HepG2 (cell line): ENCODE data around the gene SCYGR4. TPM values are rescaled to one million over a fixed set of nuclear protein-coding genes. Genes with fewer than 3 reads are reported as not detected.

Experiments used
- ATAC-seq: fragments of 200-7000 bp; cut with Tn5 transposase; 3 replicates; pipeline ENCODE4 v1.9.1; 2020; ENCODE audit warnings: mild to moderate bottlenecking, moderate library complexity
- BruUV-seq: library from RNA; stranded (reverse); fragments of 400-500 nt; replicated peaks from 2 replicates; lab custom pipeline; 2021; lab: Mats Ljungman, UMichigan
- CTCF ChIA-PET: fragments of 300-600 bp; formaldehyde crosslinking; extraction: SDS; loops from one replicate; lab custom pipeline; 2021; ENCODE audit warnings: low total read pairs, inconsistent platforms, low intra/inter-chr PET ratio; lab: Yijun Ruan, JAX
- POLR2A ChIA-PET: fragments of 350-600 bp; sonication (Branson Sonifier 250); formaldehyde crosslinking; loops from one replicate; lab custom pipeline; 2020; ENCODE audit warnings: antibody characterized with exemption, inconsistent platforms; lab: Yijun Ruan, JAX
- DNase-seq: peaks from one replicate; pipeline ENCODE4 v3.0.0-alpha.2; 2015; ENCODE audit warnings: low spot score
- FAIRE-seq: peaks from 3 replicates; lab custom pipeline; 2011; peaks lifted over from hg19 to GRCh38; lab: Jason Lieb, UNC
- H2AFZ ChIP-seq: one replicate; pipeline ENCODE4 v1.6.1; 2011; ENCODE audit warnings: low read length, inconsistent platforms
- H3K27ac ChIP-seq: fragments of 300-600 bp; 3 replicates; pipeline ENCODE4 v1.8.0; 2011; ENCODE audit warnings: mixed run types, mild to moderate bottlenecking, mixed read lengths, low read length, inconsistent platforms; ENCODE audit not compliant: insufficient read depth; ENCODE audit errors: extremely low read length
- H3K27me3 ChIP-seq, 2 experiments: fragments of 200-600 bp in 1 of 2; 2 replicates in 1 of 2; 3 replicates in 1 of 2; pipeline versions ENCODE4 v1.6.0 to v1.8.0; 2011; ENCODE audit warnings: low read length in 2 of 2, mild to moderate bottlenecking in 2 of 2, moderate library complexity in 2 of 2, inconsistent platforms in 1 of 2; ENCODE audit not compliant: insufficient read depth in 2 of 2, control insufficient read depth in 1 of 2
- H3K36me3 ChIP-seq, 2 experiments: fragments of 200-600 bp in 1 of 2; replicated peaks in 1 of 2; 2 replicates in 1 of 2; 3 replicates in 1 of 2; pipeline versions ENCODE4 v1.5.1 to v1.8.0; 2011; ENCODE audit warnings: low read length in 2 of 2, inconsistent platforms in 1 of 2; ENCODE audit not compliant: insufficient read depth in 2 of 2, control insufficient read depth in 1 of 2
- H3K4me1 ChIP-seq: 2 replicates; pipeline ENCODE4 v1.5.1; 2012; ENCODE audit warnings: low read length, inconsistent platforms; ENCODE audit not compliant: insufficient read depth
- H3K4me2 ChIP-seq: 2 replicates; pipeline ENCODE4 v1.6.0; 2011; ENCODE audit warnings: low read depth, low read length, inconsistent platforms
- H3K4me3 ChIP-seq, 3 experiments: fragments of 200-600 bp in 1 of 3; sonication (generic), shearing (Covaris generic) in 1 of 3; replicated peaks in 1 of 3; 2 replicates each; pipeline ENCODE4 v1.5.1; 2011 to 2016; ENCODE audit warnings: low read length in 3 of 3, inconsistent platforms in 2 of 3, low read depth in 2 of 3, mild to moderate bottlenecking in 2 of 3, control low read depth in 1 of 3, mixed read lengths in 1 of 3; ENCODE audit not compliant: insufficient read depth in 1 of 3
- H3K79me2 ChIP-seq: one replicate; pipeline ENCODE4 v1.6.1; 2011; ENCODE audit warnings: low read length, inconsistent platforms; ENCODE audit not compliant: insufficient read depth
- H3K9ac ChIP-seq: 2 replicates; pipeline ENCODE4 v1.6.0; 2011; ENCODE audit warnings: mild to moderate bottlenecking, low read depth, low read length, inconsistent platforms; ENCODE audit not compliant: insufficient read depth
- H3K9me3 ChIP-seq: 2 replicates; pipeline ENCODE4 v1.5.1; 2012; ENCODE audit warnings: mild to moderate bottlenecking, low read length
- H4K20me1 ChIP-seq: 2 replicates; pipeline ENCODE4 v1.6.0; 2011; ENCODE audit warnings: inconsistent platforms, mild to moderate bottlenecking, low read length, moderate library complexity; ENCODE audit not compliant: insufficient read depth
- CEBPZ ChIP-seq: IDR thresholded peaks from 2 replicates; pipeline ENCODE4 v1.6.1; 2012; ENCODE audit warnings: low read length, improper control_type of control experiment
- E2F1 ChIP-seq: sonication (generic); formaldehyde crosslinking; IDR thresholded peaks from 2 replicates; pipeline ENCODE4 v1.5.0; 2020; ENCODE audit warnings: missing genetic modification reagents
- HNRNPLL ChIP-seq: fragments of 200-400 bp; formaldehyde crosslinking; IDR thresholded peaks from 2 replicates; pipeline ENCODE4 v1.6.1; 2017; ENCODE audit warnings: mild to moderate bottlenecking, low read depth, low read length; ENCODE audit not compliant: poor library complexity, severe bottlenecking
- KDM5B ChIP-seq: sonication (generic); formaldehyde crosslinking; IDR thresholded peaks from 2 replicates; pipeline ENCODE4 v1.4.0; 2020; ENCODE audit warnings: missing genetic modification reagents, mild to moderate bottlenecking, borderline replicate concordance
- MAZ ChIP-seq, 2 experiments: sonication (generic) in 1 of 2; formaldehyde crosslinking in 1 of 2; IDR thresholded peaks; 2 replicates each; pipeline versions ENCODE4 v1.5.0 to v1.6.1; 2012 to 2020; ENCODE audit warnings: low read depth in 2 of 2, mild to moderate bottlenecking in 2 of 2, borderline replicate concordance in 1 of 2, improper control_type of control experiment in 1 of 2, low read length in 1 of 2, missing genetic modification reagents in 1 of 2, moderate library complexity in 1 of 2
- MXD4 ChIP-seq: IDR thresholded peaks from 2 replicates; pipeline ENCODE4 v1.6.1; 2016; ENCODE audit warnings: mild to moderate bottlenecking, missing biosample characterization, missing genetic modification reagents
- SAFB2 ChIP-seq: sonication (generic); formaldehyde crosslinking; IDR thresholded peaks from 2 replicates; pipeline ENCODE4 v1.5.1; 2020; ENCODE audit warnings: missing genetic modification reagents, low read depth, mild to moderate bottlenecking, borderline replicate concordance
- SIN3B ChIP-seq: fragments of 150-350 bp; IDR thresholded peaks from 2 replicates; pipeline ENCODE4 v1.6.1; 2014; ENCODE audit warnings: low read length
- SMC3 ChIP-seq: IDR thresholded peaks from 2 replicates; pipeline ENCODE4 v1.6.1; 2011; ENCODE audit warnings: low read length, improper control_type of control experiment
- TCF7L2 ChIP-seq: IDR thresholded peaks from 2 replicates; pipeline ENCODE4 v1.6.1; 2011; ENCODE audit warnings: mild to moderate bottlenecking, low read depth, low read length, moderate library complexity
- ZBTB38 ChIP-seq: sonication (generic); formaldehyde crosslinking; IDR thresholded peaks from 2 replicates; pipeline ENCODE4 v1.5.1; 2020; ENCODE audit warnings: mild to moderate bottlenecking, missing genetic modification reagents
- ZFP82 ChIP-seq: sonication (generic); formaldehyde crosslinking; IDR thresholded peaks from 2 replicates; pipeline ENCODE4 v1.5.1; 2020; ENCODE audit warnings: mild to moderate bottlenecking, missing genetic modification reagents, borderline replicate concordance
- ZNF274 ChIP-seq: sonication (generic); formaldehyde crosslinking; IDR thresholded peaks from 2 replicates; pipeline ENCODE4 v1.5.1; 2020; ENCODE audit warnings: mild to moderate bottlenecking, missing genetic modification reagents
- WGBS: methylation state at CpG from one replicate; pipeline ENCODE4 v1.1.6; 2017; ENCODE audit warnings: low lambda C conversion rate; 5-methylcytosine and 5-hydroxymethylcytosine counted together
- in situ Hi-C: cut with HindIII; loops from 2 replicates; pipeline ENCODE4 v1.10.0; 2017; ENCODE audit warnings: low pct_unique_long_range_greater_than_20kb; ENCODE audit not compliant: extremely low pct_ligation_motif_present
- intact Hi-C: fragments of 100-400 bp; cut with micrococcal nuclease; formaldehyde crosslinking; loops from one replicate; pipeline ENCODE4 v1.10.0; 2022; ENCODE audit not compliant: unreplicated experiment
- polyA plus RNA-seq, 8 experiments: library from polyadenylated mRNA; depleted of rRNA in 3 of 8; stranded (reverse) in 7 of 8; unstranded in 1 of 8; fragments of >200 nt; fragmentation: Illumina TruSeq in 4 of 8; extraction: Trizol in 4 of 8; gene quantifications; 2 replicates each; pipeline versions ENCODE4 v1.2.1 to v1.2.3, GENCODE V29; 2011 to 2016; ENCODE audit warnings: low read depth in 4 of 8, missing spikeins in 1 of 8, mixed read lengths in 1 of 8; ENCODE audit not compliant: insufficient read depth in 1 of 8
- total RNA-seq, 5 experiments: library from RNA; depleted of rRNA; stranded (reverse); fragments of >200 nt; fragmentation: Illumina TruSeq; extraction: Trizol; gene quantifications; 2 replicates each; pipeline ENCODE4 v1.2.3, GENCODE V29; 2016; ENCODE audit warnings: low read depth in 1 of 5
- TF ChIP-seq, protein P1 (sequence below): sonication (generic); formaldehyde crosslinking; IDR thresholded peaks from 2 replicates; pipeline ENCODE4 v1.4.0; 2020; ENCODE audit warnings: missing genetic modification reagents, borderline replicate concordance
- TF ChIP-seq, protein P2 (sequence below): IDR thresholded peaks from 2 replicates; pipeline ENCODE4 v1.6.1; 2016; ENCODE audit warnings: low read depth

The SCYGR4 gene
- total and polyA plus RNA-seq, 2 of the 13 experiments (the other 11 are each of a cell fraction or from before 2014, with no cell fraction given), result not detected

- TF ChIP-seq CEBPZ, result no peak
- TF ChIP-seq ZNF274 (CRISPR knock-in tag), result no peak
- no peak for TF ChIP-seq E2F1
- TF ChIP-seq MXD4 (CRISPR knock-in tag), result no peak
- no peak for TF ChIP-seq SMC3
- no peak for TF ChIP-seq MAZ (IDR thresholded peaks at IDR 0.05; ENCODE audit: borderline replicate concordance, low read depth, low read length)
- TF ChIP-seq MAZ (CRISPR knock-in tag; IDR thresholded peaks at IDR 0.05; ENCODE audit: low read depth), result no peak
- TF ChIP-seq HNRNPLL, result no peak
Measured at GRCh38 chr2:227627769-227628168, 10.5 kb downstream of the SCYGR4 start (continued).

- Histone ChIP-seq H3K9me3 (no peaks in the 10 kb centered on the region), H2AFZ (no peak overlapping the region), H4K20me1 (no peaks in the 10 kb centered on the region), H3K4me3 (no peak overlapping the region), H3K27ac (no peak overlapping the region), H3K4me1 (no peaks in the 10 kb centered on the region), H3K27me3 (peaks cover 0 to 11% of the 10 kb centered on the region in 2 experiments; a peak in 2 of 5 replicates), H3K36me3 (no peaks in the 10 kb centered on the region), H3K79me2 (no peaks in the 10 kb centered on the region), H3K4me2 (no peak overlapping the region), H3K9ac (no peak overlapping the region)
- FAIRE-seq (no peak), ATAC-seq (no peak), DNase-seq (no peak)
- intact Hi-C loops (no loop called here), in situ Hi-C loops (no loop called here)
- ChIA-PET POLR2A (no interaction called here), CTCF (no interaction called here)
- WGBS, result 62% methylated on average over 7 of the region's 7 CpGs
- no TSS peak for BruUV-seq
- TF ChIP-seq KDM5B (CRISPR knock-in tag) (no peak), ZFP82 (no peak), SAFB2 (CRISPR knock-in tag) (no peak), SIN3B (no peak), TCF7L2 (no peak), ZBTB38 (CRISPR knock-in tag) (no peak)
- TF ChIP-seq, protein P1, sequence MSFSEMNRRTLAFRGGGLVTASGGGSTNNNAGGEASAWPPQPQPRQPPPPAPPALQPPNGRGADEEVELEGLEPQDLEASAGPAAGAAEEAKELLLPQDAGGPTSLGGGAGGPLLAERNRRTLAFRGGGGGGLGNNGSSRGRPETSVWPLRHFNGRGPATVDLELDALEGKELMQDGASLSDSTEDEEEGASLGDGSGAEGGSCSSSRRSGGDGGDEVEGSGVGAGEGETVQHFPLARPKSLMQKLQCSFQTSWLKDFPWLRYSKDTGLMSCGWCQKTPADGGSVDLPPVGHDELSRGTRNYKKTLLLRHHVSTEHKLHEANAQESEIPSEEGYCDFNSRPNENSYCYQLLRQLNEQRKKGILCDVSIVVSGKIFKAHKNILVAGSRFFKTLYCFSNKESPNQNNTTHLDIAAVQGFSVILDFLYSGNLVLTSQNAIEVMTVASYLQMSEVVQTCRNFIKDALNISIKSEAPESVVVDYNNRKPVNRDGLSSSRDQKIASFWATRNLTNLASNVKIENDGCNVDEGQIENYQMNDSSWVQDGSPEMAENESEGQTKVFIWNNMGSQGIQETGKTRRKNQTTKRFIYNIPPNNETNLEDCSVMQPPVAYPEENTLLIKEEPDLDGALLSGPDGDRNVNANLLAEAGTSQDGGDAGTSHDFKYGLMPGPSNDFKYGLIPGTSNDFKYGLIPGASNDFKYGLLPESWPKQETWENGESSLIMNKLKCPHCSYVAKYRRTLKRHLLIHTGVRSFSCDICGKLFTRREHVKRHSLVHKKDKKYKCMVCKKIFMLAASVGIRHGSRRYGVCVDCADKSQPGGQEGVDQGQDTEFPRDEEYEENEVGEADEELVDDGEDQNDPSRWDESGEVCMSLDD (CRISPR knock-in tag), result no peak
- TF ChIP-seq, protein P2, sequence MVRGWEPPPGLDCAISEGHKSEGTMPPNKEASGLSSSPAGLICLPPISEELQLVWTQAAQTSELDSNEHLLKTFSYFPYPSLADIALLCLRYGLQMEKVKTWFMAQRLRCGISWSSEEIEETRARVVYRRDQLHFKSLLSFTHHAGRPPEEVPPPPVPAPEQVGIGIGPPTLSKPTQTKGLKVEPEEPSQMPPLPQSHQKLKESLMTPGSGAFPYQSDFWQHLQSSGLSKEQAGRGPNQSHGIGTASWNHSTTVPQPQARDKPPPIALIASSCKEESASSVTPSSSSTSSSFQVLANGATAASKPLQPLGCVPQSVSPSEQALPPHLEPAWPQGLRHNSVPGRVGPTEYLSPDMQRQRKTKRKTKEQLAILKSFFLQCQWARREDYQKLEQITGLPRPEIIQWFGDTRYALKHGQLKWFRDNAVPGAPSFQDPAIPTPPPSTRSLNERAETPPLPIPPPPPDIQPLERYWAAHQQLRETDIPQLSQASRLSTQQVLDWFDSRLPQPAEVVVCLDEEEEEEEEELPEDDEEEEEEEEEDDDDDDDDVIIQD (CRISPR knock-in tag), result no peak
Measured at GRCh38 chr2:227629435-227629834, 12.1 kb downstream of the SCYGR4 start.
